HG03432 (cell line): ENCODE results near the gene PTRH1.

Source experiments
- ATAC-seq: cut with Tn5 transposase; IDR thresholded peaks from one replicate; pipeline ENCODE4 v1.9.1; 2021; ENCODE audit warnings: mild to moderate bottlenecking, moderate library complexity; ENCODE audit not compliant: unreplicated experiment

Gene PTRH1

GRCh38 chr9:127721391-127721821, 5.9 kb upstream of the PTRH1 start:
- ATAC-seq = no peak

- no peak for ATAC-seq
Observed at GRCh38 chr9:127720865-127721227, 5.4 kb upstream of the PTRH1 start.

GRCh38 chr9:127720031-127720864, 4.8 kb upstream of the PTRH1 start:
- no peak for ATAC-seq

GRCh38 chr9:127717766-127718165, 2.3 kb upstream of the PTRH1 start:
- no peak for ATAC-seq

DNA sequence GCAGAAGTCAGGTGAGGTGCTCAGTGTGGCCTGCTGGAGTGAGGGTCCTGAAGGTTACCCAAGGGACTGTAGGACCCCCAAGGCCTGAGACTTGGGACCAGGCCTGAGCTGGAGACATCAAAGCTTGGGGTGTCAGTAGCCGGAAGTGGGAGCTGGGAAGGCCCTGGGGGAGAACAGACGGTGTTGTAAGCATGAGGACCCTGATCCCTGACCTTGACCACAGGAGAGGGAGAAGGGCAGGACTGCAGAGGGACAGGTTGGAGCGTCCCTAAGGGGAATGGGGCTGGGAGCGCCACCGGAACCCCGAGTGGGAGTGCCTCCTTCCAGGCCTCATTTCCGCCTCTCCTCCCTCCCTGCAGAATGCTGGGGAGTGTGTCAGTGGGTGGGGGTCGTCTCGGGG, 949 bp upstream of the PTRH1 start:
- no peak for ATAC-seq

DNA sequence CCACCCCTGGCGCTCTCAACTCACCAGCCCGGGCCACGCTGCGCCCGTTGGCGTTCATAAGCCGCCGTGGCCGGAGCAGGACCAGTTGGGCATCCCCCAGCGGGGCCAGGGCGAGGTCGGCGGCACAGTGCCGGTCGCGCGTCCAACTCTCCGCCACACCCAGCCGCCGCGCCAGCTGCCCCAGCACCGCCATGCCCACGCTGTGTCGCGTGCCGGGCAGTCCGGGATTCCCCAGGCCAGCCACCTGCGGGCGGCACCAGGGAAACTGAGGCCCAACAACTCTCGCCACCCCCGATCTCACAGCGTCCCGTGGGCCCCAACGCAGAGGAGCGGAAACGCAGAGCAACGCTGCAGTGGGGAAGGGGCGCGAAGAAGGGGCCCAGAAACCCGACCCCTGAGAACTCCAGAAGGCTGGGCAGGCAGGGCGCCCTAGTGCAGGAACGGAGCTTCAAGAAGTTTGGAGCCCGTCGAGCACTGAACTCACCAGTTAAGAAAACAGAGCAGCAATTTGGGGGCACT, 453 bp downstream of the PTRH1 start:
- peak; percentile 13 for ATAC-seq

GRCh38 chr9:127714020-127714750, 1.3 kb downstream of the PTRH1 start:
- ATAC-seq = no peak

DNA sequence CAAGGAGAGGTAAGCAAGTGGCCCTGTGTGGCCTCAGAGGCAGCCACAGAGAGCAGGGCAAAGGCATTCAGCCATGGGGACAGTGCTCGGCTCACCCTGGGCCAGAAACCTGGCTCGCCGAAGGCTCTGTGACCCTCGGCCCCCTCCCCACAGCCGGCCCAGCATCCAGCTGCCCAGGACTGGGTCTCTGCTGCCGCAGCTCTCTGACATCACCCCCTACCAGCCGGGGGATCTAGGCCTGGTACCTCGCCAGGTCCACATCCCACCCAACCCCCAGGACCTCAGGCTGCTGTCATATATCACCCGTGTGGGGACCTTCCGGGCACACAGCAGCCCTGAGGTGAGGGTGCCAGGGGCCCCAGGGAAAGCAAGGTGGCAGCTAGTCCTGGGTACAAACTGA, 2.6 kb downstream of the PTRH1 start:
- no peak for ATAC-seq

DNA sequence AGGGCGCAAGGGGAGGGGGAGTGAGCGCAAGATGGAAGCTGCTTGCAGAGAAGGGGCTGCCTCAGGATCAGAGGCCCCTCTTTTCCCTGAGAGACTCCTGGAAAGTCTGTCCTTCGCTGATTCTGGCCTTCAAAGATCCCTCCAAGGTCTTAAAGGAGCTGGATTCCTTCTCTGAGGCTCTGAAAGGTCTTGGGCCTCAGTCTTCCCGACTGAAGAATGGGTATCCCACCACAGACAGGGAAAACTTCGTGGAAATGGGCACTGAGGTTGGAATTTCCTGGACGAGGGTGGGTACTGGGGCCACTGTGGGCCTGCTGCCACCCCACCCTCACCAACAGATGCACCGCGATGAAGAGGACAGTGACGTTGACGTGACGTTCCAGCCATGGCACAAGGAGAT, 3.1 kb downstream of the PTRH1 start:
- no peak for ATAC-seq

- ATAC-seq = no peak
Observed at GRCh38 chr9:127711831-127712274, 3.6 kb downstream of the PTRH1 start.

GRCh38 chr9:127711226-127711701, 4.2 kb downstream of the PTRH1 start:
- ATAC-seq = no peak

- no peak for ATAC-seq
Observed at GRCh38 chr9:127710204-127710783, 5.2 kb downstream of the PTRH1 start.

- no peak for ATAC-seq
Observed at GRCh38 chr9:127708952-127709587, 6.4 kb downstream of the PTRH1 start.

GRCh38 chr9:127707766-127708165, 7.7 kb downstream of the PTRH1 start:
- no peak for ATAC-seq

DNA sequence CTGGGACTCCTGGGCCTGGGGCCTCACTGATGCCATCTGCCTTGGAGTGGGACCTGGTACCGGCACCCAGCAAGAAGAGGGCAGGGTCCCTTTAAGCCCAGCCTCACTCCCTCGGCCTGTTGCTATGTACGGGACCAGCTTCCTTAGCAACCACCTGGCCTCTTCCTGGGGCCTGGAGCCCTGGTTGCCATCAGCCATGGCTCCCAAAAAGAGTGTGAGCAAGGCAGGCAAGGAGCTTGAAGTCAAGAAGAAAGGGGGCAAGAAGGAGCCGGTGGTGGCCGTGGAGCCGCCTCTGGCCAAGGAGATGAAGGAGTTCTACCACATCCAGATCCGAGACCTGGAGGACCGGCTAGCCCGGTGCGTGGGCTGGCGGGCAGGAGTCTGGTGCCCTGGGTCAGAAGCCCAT, 8.6 kb downstream of the PTRH1 start, which contains the start of gene CFAP157:
Gene CFAP157, plus strand, starts transcription at position 153 of the 406 bp plus-strand sequence. Its CDS starts 44 bp downstream, at position 197.
- no peak for ATAC-seq

- no peak for ATAC-seq
Observed at GRCh38 chr9:127705577-127706379, 9.7 kb downstream of the PTRH1 start.

GRCh38 chr9:127703289-127703946, 12.0 kb downstream of the PTRH1 start:
- ATAC-seq = no peak

DNA sequence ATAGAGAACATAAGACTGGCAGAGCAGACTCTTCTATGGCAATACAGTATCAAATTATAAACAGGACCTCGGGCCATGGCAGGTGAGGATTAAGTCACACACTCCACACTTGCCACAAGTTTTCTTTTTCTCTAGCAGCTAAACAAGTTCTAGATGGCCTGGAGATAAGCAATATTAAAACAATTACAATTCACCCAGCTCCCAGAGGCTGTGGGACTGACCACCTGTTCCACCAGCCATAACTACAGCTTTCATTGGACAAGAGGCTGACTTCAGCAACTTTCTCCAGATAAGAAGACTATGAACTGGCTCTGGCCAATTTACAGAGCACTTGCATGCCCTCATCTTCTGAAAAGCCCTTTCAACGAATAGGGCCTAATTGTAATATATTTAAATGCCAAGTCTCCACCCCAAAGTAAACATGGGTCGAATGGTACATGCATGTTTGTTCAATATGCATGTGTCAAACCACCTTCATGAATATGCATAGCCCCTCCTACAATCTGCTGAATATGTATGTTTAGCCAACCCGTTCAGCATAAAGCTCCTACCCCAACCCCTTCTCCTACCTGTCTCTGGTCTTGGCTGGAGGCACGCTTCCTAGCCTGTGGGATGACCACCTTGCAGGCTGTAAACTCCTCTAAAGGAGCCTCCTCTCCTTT, 14.7 kb downstream of the PTRH1 start:
- no peak for ATAC-seq

DNA sequence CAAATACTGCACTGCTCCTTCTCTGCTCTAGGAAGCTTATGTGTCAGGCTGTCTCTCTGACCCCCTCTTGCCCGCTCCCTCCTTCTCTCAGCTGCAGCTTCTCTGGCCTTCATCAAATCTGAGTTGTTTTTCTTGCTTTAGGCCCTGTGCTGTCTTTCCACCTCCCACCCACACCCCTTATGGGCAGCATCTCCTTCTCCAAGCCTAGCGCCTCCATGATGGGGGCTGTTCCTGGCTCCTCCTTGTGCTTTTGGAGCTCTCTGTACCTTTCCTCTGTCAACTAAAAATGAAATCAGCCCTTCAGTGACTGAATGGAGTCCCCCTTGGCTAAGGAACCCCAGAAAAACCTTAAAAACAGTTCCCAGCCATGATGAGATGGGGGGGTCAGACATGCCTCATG, 15.3 kb downstream of the PTRH1 start:
- no peak for ATAC-seq
